ENCODE data around the gene ABHD17A. TPM values are rescaled to one million over a fixed set of nuclear protein-coding genes. Genes with fewer than 3 reads are reported as not detected.
A peak's percentile ranks its signal among the peaks of the same experiment; 100 is the strongest.

Gene ABHD17A
- total and polyA plus RNA-seq, 2 of the 8 experiments (the other 6 are each of a cell fraction or from before 2014, with no cell fraction given), result 41.2 to 87.4 TPM

DNA sequence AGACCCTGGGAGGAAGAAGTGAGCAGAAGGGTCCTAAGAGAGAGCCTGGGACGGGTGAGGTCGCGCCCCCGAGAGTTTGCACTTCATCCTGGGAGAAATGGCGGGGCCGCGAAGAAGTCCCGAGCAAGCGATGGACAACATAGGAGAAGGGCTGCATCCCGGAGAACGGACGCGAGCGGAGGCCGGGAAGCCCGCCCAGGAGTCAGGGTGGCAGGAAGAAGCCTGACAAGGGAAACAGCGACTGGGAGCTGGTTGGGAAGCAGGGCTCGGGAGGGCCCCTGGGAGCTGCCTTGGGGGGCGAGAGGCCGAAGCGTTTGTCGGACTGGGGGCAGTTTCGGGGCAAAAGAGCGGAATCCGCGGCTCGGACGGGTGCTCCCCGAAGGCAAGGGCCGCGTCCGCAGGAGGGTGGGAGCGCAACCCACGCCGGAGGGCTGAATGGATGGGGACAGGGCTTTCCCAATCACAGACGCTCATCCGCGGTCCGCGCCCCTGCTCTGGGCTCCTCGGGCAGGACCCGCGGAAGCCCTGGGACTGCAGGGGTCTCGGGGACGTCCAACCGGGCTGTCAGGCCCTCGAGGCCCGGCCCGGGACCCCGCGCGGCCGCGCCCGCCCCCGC lies 469 bp downstream of the ABHD17A start:
- POLR2A ChIA-PET (ENCODE audit: partially characterized antibody), result interaction anchor here (0.7 to 2.1 kb wide), 8 partner anchors 10 to 266 kb away, joined by 3 to 9 read pairs (median 4); partner anchors contain the start of gene AP3D1
- 4% methylated on average over 40 of the region's 56 CpGs; no CpG with 5 or more reads in 1 of the 2 experiments for WGBS, 2 experiments (ENCODE audit: extremely low coverage in 1 of 2, insufficient coverage in 1 of 2, insufficient read length in 1 of 2, insufficient replicate concordance in 2 of 2, low coverage in 1 of 2, low lambda C conversion rate in 2 of 2, missing lambda C conversion rate in 1 of 2)

More for the DNA sequence above, 469 bp downstream of the ABHD17A start:
- peak overlapping the region; percentile 46 for H3K56ac ChIP-seq (replicated peaks; ENCODE audit: insufficient read length, low read depth, low read length)
- no peak overlapping the region for H3K14ac ChIP-seq (ENCODE audit: insufficient read length)
- H2BK15ac ChIP-seq (ENCODE audit: low read length), result peak overlapping the region; percentile 72; the same call in 1 of the 2 replicates
- CTCF ChIA-PET (ENCODE audit: partially characterized antibody), result interaction anchor here (1.7 to 1.9 kb wide), 2 partner anchors 9 to 13 kb away, joined by 4 to 5 read pairs; no protein-coding TSS in a partner anchor
- H2AFZ ChIP-seq (ENCODE audit: low read length), result no peak overlapping the region
- peaks cover 3 to 14% (median 9%) of the 10 kb centered on the region in 4 experiments; a peak in 6 of 7 replicates for H3K4me1 ChIP-seq (replicated peaks in 1 of 4; ENCODE audit: control insufficient read depth in 3 of 4, insufficient read depth in 4 of 4, low read length in 3 of 4)
- H4K5ac ChIP-seq (ENCODE audit: insufficient read length, low read depth, low read length), result no peak overlapping the region
- no peak overlapping the region for H2AK5ac ChIP-seq (ENCODE audit: low read depth, low read length)
- H3K23ac ChIP-seq (ENCODE audit: insufficient read length), result no peak overlapping the region
- H3K36me3 ChIP-seq (ENCODE audit: control insufficient read depth in 2 of 4, insufficient read depth in 4 of 4, low read length in 3 of 4), result no peaks in the 10 kb centered on the region
- H2BK20ac ChIP-seq (ENCODE audit: low read length), result no peak overlapping the region
- H3K4ac ChIP-seq (replicated peaks; ENCODE audit: insufficient read length, low read depth, low read length), result no peak overlapping the region
- peaks cover 13 to 23% of the 10 kb centered on the region in 2 experiments for H4K20me1 ChIP-seq (replicated peaks in 1 of 2; ENCODE audit: control insufficient read depth in 1 of 2, insufficient read depth in 2 of 2, low read length in 2 of 2)
- H3K27ac ChIP-seq (ENCODE audit: low read depth, low read length), result no peak overlapping the region
- H3K79me1 ChIP-seq (ENCODE audit: low read depth, low read length), result peaks cover 23% of the 10 kb centered on the region
- H3K9ac ChIP-seq (replicated peaks in 1 of 4; ENCODE audit: extremely low read depth in 1 of 4, low read depth in 3 of 4, low read length in 3 of 4), result peak overlapping the region; percentile 67 to 74 (median 70); a peak in 6 of 7 replicates
- FAIRE-seq (no peak), DNase-seq (ENCODE audit: low read depth in 1 of 2, low spot score in 2 of 2) (no peak)
- H3K23me2 ChIP-seq (ENCODE audit: low read depth, low read length), result peaks cover 6% of the 10 kb centered on the region; the same call in 1 of the 2 replicates
- peak overlapping the region; percentile 81 to 85 for H3K4me2 ChIP-seq (ENCODE audit: insufficient read depth in 1 of 2, low read depth in 2 of 2, low read length in 2 of 2)
- H3K18ac ChIP-seq (ENCODE audit: extremely low read depth, low read length), result no peak overlapping the region
- 0 out of 2 replicates have a peak overlapping the region, but pooled peaks have one; percentile 68 for H4K8ac ChIP-seq (ENCODE audit: extremely low read depth, insufficient read depth, low read length)
- H3K27me3 ChIP-seq (replicated peaks in 1 of 4; ENCODE audit: control insufficient read depth in 3 of 4, extremely low read depth in 1 of 4, insufficient read depth in 3 of 4, low read length in 3 of 4), result no peaks in the 10 kb centered on the region; a peak in 2 of 7 replicates
- H4K91ac ChIP-seq (replicated peaks; ENCODE audit: insufficient read length, low read length), result no peak overlapping the region
- no peak overlapping the region for H2BK12ac ChIP-seq (ENCODE audit: low read depth, low read length)
- TF ChIP-seq, protein P1, sequence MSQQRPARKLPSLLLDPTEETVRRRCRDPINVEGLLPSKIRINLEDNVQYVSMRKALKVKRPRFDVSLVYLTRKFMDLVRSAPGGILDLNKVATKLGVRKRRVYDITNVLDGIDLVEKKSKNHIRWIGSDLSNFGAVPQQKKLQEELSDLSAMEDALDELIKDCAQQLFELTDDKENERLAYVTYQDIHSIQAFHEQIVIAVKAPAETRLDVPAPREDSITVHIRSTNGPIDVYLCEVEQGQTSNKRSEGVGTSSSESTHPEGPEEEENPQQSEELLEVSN (IDR thresholded peaks at IDR 0.05), result no peak
- TF ChIP-seq RNF2 (IDR thresholded peaks at IDR 0.05; ENCODE audit: borderline replicate concordance, low read depth, low read length, missing control alignments, poor library complexity, severe bottlenecking) (no peak), KDM4A (IDR thresholded peaks at IDR 0.05; ENCODE audit: low read depth, low read length, severe bottlenecking) (peak; percentile 36), TEAD4 (IDR thresholded peaks at IDR 0.05; ENCODE audit: low read depth, low read length) (no peak), RBBP5 (IDR thresholded peaks at IDR 0.05; ENCODE audit: borderline replicate concordance, low read depth, low read length) (0 out of 2 replicates have a peak, but pooled peaks have one; percentile 32), RAD21 (IDR thresholded peaks at IDR 0.05 in 1 of 2, conservative IDR thresholded peaks at IDR 0.05 in 1 of 2; ENCODE audit: low read depth in 2 of 2, low read length in 2 of 2) (no peak)
- TF ChIP-seq, protein P2, sequence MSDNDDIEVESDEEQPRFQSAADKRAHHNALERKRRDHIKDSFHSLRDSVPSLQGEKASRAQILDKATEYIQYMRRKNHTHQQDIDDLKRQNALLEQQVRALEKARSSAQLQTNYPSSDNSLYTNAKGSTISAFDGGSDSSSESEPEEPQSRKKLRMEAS (IDR thresholded peaks at IDR 0.05), result no peak
- H3K79me2 ChIP-seq (ENCODE audit: control insufficient read depth in 1 of 2, insufficient read depth in 2 of 2, low read length in 2 of 2), result peaks cover 7 to 29% of the 10 kb centered on the region in 2 experiments; a peak in 3 of 4 replicates
- H3K4me3 ChIP-seq (ENCODE audit: extremely low read depth in 1 of 4, insufficient read depth in 2 of 4, low read depth in 3 of 4, low read length in 4 of 4), result peak overlapping the region; percentile 69 to 81 (median 76)
- H2BK5ac ChIP-seq (ENCODE audit: low read depth, low read length), result no peak overlapping the region
- H3K9me3 ChIP-seq (ENCODE audit: insufficient read depth in 2 of 2, low read depth in 1 of 2, low read length in 1 of 2), result no peaks in the 10 kb centered on the region
- H2BK120ac ChIP-seq (replicated peaks; ENCODE audit: low read depth, low read length), result no peak overlapping the region
